Lower leg skin (tissue), 3 donors: Measurements from ENCODE around the gene TMC3.

ENCODE experiments used
- POLR2A ChIP-seq, 2 donors: fragments of 450-650 bp; IDR thresholded peaks; one replicate each; pipeline ENCODE4 v1.6.1; 2016 to 2017; ENCODE audit warnings: antibody characterized with exemption in 2 of 2, mild to moderate bottlenecking in 1 of 2, moderate library complexity in 1 of 2
- TF ChIP-seq, protein P1 (sequence below), 3 donors: fragments of 450-650 bp; IDR thresholded peaks; one replicate each; pipeline ENCODE4 v1.5.1; 2016; ENCODE audit warnings: antibody characterized with exemption in 3 of 3, mild to moderate bottlenecking in 3 of 3, moderate library complexity in 2 of 3

DNA sequence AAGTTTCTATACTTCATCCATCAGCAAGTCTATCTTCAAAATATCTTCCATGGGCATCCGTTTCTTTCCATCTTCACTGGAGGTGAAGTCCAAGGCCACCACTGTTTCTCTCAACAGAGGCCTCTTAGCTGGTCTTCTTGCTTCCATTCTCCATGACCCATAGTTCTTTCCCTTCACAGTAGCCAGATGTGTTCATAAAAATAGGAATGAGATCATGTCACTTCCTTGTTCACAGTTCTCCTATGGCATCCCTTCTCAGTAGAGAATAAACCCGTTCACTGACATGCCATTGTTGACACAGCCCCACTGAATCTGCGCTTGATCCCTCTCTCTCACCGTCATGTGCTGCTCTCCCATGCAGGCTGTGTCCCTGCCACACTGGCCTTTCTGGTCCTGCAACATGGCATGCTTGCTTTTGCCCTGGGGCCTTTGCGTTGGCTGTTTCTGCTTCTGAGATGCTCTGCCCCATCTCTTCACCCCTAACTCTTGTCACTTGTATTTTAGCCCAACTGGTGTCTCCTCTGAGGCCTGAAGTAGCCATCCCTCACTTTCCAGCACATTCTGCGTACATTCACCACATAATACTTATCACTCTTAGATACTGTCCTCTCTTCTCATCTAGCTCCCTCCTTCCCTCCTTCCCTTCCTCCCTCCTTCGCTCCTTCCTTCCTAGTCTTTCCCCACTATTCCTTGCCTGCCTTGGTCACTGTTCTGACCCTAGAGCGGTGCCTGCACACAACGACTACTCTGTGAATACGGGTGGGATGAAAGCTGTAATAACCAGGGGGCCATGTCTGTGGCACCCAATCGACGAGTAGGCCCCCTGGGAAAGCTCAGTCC is 92.0 kb downstream of the TMC3 start:
- TF ChIP-seq, protein P1, sequence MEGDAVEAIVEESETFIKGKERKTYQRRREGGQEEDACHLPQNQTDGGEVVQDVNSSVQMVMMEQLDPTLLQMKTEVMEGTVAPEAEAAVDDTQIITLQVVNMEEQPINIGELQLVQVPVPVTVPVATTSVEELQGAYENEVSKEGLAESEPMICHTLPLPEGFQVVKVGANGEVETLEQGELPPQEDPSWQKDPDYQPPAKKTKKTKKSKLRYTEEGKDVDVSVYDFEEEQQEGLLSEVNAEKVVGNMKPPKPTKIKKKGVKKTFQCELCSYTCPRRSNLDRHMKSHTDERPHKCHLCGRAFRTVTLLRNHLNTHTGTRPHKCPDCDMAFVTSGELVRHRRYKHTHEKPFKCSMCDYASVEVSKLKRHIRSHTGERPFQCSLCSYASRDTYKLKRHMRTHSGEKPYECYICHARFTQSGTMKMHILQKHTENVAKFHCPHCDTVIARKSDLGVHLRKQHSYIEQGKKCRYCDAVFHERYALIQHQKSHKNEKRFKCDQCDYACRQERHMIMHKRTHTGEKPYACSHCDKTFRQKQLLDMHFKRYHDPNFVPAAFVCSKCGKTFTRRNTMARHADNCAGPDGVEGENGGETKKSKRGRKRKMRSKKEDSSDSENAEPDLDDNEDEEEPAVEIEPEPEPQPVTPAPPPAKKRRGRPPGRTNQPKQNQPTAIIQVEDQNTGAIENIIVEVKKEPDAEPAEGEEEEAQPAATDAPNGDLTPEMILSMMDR (IDR thresholded peaks at IDR 0.05), result no peak
- no peak for TF ChIP-seq POLR2A (IDR thresholded peaks at IDR 0.05)
